Nephron progenitor cell (in vitro differentiated cells): ENCODE results near the gene CCR3.

Experiments
- DNase-seq: peaks from one replicate; pipeline ENCODE4 v3.0.0; 2021
- H3K27ac Mint-ChIP-seq: 2 replicates; pipeline ENCODE4 v1.8.0; 2021; ENCODE audit warnings: mild to moderate bottlenecking, moderate library complexity, mixed read lengths
- H3K27me3 Mint-ChIP-seq: 2 replicates; pipeline ENCODE4 v1.8.0; 2021; ENCODE audit warnings: mild to moderate bottlenecking, low read depth, mixed read lengths; ENCODE audit not compliant: poor library complexity
- H3K36me3 Mint-ChIP-seq: 2 replicates; pipeline ENCODE4 v1.8.0; 2021; ENCODE audit warnings: low read depth, mixed read lengths
- H3K4me1 Mint-ChIP-seq: 2 replicates; pipeline ENCODE4 v1.8.0; 2021; ENCODE audit warnings: mixed read lengths
- H3K4me3 Mint-ChIP-seq: 2 replicates; pipeline ENCODE4 v1.8.0; 2021; ENCODE audit warnings: mild to moderate bottlenecking, moderate library complexity, mixed read lengths
- H3K9me3 Mint-ChIP-seq: 2 replicates; pipeline ENCODE4 v1.8.0; 2021; ENCODE audit warnings: mild to moderate bottlenecking, moderate library complexity, mixed read lengths
- TF ChIP-seq, protein P1 (sequence below): fragments of 200-600 bp; sonication (generic); IDR thresholded peaks from 2 replicates; pipeline ENCODE4 v1.5.0; 2021; ENCODE audit warnings: antibody characterized with exemption

Gene CCR3

DNA sequence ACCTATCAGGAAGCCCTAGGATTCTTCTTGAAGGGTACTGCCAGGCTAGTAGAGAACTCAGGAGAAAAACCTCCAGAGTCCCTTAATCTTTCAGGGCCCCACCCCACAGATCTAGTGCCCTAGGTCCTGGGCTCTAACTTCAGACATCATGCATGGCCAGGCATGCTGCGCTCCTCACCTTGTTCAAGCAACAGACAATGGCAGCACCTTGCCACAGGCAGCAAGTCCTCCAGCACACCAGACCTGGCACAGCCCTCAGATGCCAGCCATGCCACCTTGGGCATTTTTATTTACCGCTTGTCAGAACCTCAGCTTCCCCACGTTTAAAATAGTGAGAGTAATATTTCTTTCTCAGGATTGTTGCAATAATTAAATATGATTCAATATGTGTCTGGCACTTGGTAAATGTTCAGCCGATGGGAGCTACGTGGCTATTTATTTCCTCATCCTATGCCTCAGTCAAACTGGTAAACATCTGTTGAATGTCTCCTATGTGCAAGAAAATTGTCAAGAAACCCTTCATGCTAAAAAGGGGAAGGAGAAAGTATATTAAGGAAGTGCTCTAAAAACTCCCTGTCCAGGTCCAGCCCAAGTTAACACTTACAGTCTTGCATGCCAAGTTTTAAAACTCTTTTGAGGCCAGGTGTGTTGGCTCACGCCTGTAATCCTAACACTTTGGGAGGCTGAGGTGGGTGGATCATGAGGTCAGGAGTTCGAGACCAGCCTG lies 19.7 kb upstream of the CCR3 start:
- DNase-seq, result no peak
- Mint-ChIP-seq H3K4me3 (no peak overlapping the region), H3K36me3 (no peaks in the 10 kb centered on the region), H3K4me1 (no peaks in the 10 kb centered on the region), H3K27me3 (peaks cover 7% of the 10 kb centered on the region), H3K27ac (no peak overlapping the region), H3K9me3 (peaks cover 29% of the 10 kb centered on the region)
- TF ChIP-seq, protein P1, sequence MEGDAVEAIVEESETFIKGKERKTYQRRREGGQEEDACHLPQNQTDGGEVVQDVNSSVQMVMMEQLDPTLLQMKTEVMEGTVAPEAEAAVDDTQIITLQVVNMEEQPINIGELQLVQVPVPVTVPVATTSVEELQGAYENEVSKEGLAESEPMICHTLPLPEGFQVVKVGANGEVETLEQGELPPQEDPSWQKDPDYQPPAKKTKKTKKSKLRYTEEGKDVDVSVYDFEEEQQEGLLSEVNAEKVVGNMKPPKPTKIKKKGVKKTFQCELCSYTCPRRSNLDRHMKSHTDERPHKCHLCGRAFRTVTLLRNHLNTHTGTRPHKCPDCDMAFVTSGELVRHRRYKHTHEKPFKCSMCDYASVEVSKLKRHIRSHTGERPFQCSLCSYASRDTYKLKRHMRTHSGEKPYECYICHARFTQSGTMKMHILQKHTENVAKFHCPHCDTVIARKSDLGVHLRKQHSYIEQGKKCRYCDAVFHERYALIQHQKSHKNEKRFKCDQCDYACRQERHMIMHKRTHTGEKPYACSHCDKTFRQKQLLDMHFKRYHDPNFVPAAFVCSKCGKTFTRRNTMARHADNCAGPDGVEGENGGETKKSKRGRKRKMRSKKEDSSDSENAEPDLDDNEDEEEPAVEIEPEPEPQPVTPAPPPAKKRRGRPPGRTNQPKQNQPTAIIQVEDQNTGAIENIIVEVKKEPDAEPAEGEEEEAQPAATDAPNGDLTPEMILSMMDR, result no peak

GRCh38 chr3:46228260-46229242 lies 13.7 kb upstream of the CCR3 start:
- TF ChIP-seq, protein P1, result no peak
- peaks cover 5% of the 10 kb centered on the region for H3K9me3 Mint-ChIP-seq
- H3K27ac Mint-ChIP-seq, result no peak overlapping the region
- no peak for DNase-seq
- H3K4me3 Mint-ChIP-seq, result no peak overlapping the region
- no peaks in the 10 kb centered on the region for H3K36me3 Mint-ChIP-seq
- peaks cover 10% of the 10 kb centered on the region for H3K27me3 Mint-ChIP-seq
- H3K4me1 Mint-ChIP-seq, result no peaks in the 10 kb centered on the region

DNA sequence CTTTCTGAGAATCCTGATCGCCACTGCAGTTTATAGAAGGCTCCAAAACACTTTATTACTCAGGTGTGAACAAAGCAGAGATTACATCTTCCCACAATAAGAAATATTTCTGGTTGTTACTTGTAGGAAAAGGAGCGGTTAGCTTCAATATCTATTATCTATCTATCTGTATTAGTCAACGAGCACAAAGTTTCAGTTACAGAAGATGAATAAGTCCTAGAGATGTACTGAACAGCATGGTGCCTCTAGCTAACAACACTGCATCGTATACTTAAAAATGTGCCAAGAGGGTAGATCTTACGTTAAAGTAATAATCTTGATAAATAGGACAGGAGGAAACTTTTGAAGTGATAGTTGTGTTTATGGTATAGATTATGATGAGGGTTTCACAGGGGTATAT lies 10.9 kb upstream of the CCR3 start:
- DNase-seq, result no peak
- no peaks in the 10 kb centered on the region for H3K36me3 Mint-ChIP-seq
- H3K4me1 Mint-ChIP-seq, result no peaks in the 10 kb centered on the region
- peaks cover 10% of the 10 kb centered on the region for H3K27me3 Mint-ChIP-seq
- no peak overlapping the region for H3K4me3 Mint-ChIP-seq
- H3K27ac Mint-ChIP-seq, result no peak overlapping the region
- peaks cover 4% of the 10 kb centered on the region for H3K9me3 Mint-ChIP-seq
- TF ChIP-seq, protein P1, result no peak

- no peak overlapping the region for H3K27ac Mint-ChIP-seq
- H3K9me3 Mint-ChIP-seq, result no peaks in the 10 kb centered on the region
- no peak overlapping the region for H3K4me3 Mint-ChIP-seq
- H3K4me1 Mint-ChIP-seq, result no peaks in the 10 kb centered on the region
- peaks cover 16% of the 10 kb centered on the region for H3K27me3 Mint-ChIP-seq
- TF ChIP-seq, protein P1, result no peak
- DNase-seq, result no peak
- no peaks in the 10 kb centered on the region for H3K36me3 Mint-ChIP-seq
Observed at GRCh38 chr3:46233194-46233593, 9.1 kb upstream of the CCR3 start.

- no peak for DNase-seq
- H3K4me1 Mint-ChIP-seq, result no peaks in the 10 kb centered on the region
- no peaks in the 10 kb centered on the region for H3K9me3 Mint-ChIP-seq
- peaks cover 15% of the 10 kb centered on the region for H3K27me3 Mint-ChIP-seq
- no peak overlapping the region for H3K4me3 Mint-ChIP-seq
- H3K36me3 Mint-ChIP-seq, result no peaks in the 10 kb centered on the region
- TF ChIP-seq, protein P1, result no peak
- H3K27ac Mint-ChIP-seq, result no peak overlapping the region
Observed at GRCh38 chr3:46235425-46235824, 6.8 kb upstream of the CCR3 start.
